ENCODE data around the gene SLC38A6. TPM values are rescaled to one million over a fixed set of nuclear protein-coding genes. Genes with fewer than 3 reads are reported as not detected.

The SLC38A6 gene
- total and polyA plus RNA-seq, 2 experiments from 2014 or later = 11.9 to 23.2 TPM

DNA sequence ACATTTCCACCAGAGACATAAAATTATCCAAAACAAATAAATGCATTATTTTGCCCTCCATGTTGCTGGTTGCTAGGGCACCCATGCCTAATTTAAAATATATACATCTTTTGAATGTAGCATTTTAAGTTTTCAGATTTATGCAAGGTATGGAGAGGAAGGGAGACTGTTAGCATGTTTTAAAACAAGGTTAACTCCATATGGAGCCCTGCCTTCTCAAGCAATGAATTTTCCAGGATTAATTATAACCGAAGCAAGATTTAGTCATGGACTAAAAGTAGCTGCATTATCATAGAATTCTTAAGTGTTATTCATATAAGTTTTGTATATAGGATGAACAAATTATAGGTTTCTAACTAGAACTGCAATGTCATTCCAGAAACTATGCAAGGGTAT, 37.4 kb upstream of the SLC38A6 start:
- Mint-ChIP-seq H3K27ac (no peak overlapping the region), H3K4me1 (peaks cover 25% of the 10 kb centered on the region; the same call in 2 of the 3 replicates), H3K9me3 (no peaks in the 10 kb centered on the region), H3K36me3 (ENCODE audit: low read depth) (no peaks in the 10 kb centered on the region), H3K4me3 (no peak overlapping the region), H3K27me3 (ENCODE audit: insufficient read depth, low read depth, poor library complexity) (no peaks in the 10 kb centered on the region)
- ATAC-seq (no peak), DNase-seq (ENCODE audit: low spot score) (no peak)
- H3K27ac ChIP-seq (ENCODE audit: low read depth) = no peak overlapping the region
- no peaks in the 10 kb centered on the region for H3K9me2 ChIP-seq (ENCODE audit: insufficient read depth)
- no peak overlapping the region for H3K4me2 ChIP-seq
- no peaks in the 10 kb centered on the region for H3K27me3 ChIP-seq (ENCODE audit: insufficient read depth)
- H3F3A ChIP-seq (replicated peaks; ENCODE audit: low read depth) = no peaks in the 10 kb centered on the region
- no peaks in the 10 kb centered on the region; the same call in 1 of the 2 replicates for H3K79me2 ChIP-seq (replicated peaks; ENCODE audit: insufficient read depth)
- TF ChIP-seq ZNF462 (CRISPR knock-in tag; IDR thresholded peaks at IDR 0.05) = no peak
- TF ChIP-seq ZNF331 (CRISPR knock-in tag; IDR thresholded peaks at IDR 0.05; ENCODE audit: low read depth) = no peak
- TF ChIP-seq ZNF114 (CRISPR knock-in tag; IDR thresholded peaks at IDR 0.05) = no peak
- no peak for TF ChIP-seq NANOG (IDR thresholded peaks at IDR 0.05; ENCODE audit: borderline replicate concordance)
- no peak for TF ChIP-seq POLR2AphosphoS5 (IDR thresholded peaks at IDR 0.05; ENCODE audit: low read depth)
- TF ChIP-seq, protein P1, sequence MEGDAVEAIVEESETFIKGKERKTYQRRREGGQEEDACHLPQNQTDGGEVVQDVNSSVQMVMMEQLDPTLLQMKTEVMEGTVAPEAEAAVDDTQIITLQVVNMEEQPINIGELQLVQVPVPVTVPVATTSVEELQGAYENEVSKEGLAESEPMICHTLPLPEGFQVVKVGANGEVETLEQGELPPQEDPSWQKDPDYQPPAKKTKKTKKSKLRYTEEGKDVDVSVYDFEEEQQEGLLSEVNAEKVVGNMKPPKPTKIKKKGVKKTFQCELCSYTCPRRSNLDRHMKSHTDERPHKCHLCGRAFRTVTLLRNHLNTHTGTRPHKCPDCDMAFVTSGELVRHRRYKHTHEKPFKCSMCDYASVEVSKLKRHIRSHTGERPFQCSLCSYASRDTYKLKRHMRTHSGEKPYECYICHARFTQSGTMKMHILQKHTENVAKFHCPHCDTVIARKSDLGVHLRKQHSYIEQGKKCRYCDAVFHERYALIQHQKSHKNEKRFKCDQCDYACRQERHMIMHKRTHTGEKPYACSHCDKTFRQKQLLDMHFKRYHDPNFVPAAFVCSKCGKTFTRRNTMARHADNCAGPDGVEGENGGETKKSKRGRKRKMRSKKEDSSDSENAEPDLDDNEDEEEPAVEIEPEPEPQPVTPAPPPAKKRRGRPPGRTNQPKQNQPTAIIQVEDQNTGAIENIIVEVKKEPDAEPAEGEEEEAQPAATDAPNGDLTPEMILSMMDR (conservative IDR thresholded peaks at IDR 0.05; ENCODE audit: low read depth in 2 of 2) = no peak
- no peak for TF ChIP-seq JUNB (IDR thresholded peaks at IDR 0.05; ENCODE audit: unreplicated experiment)
- no peak for TF ChIP-seq CREB1 (CRISPR knock-in tag; IDR thresholded peaks at IDR 0.05; ENCODE audit: low read depth)
- peaks cover 7% of the 10 kb centered on the region; the same call in 1 of the 2 replicates for H3K4me1 ChIP-seq (ENCODE audit: insufficient read depth)
- no peak overlapping the region for H2AFZ ChIP-seq
- H3K36me3 ChIP-seq (ENCODE audit: insufficient read depth) = no peaks in the 10 kb centered on the region
- H4K20me1 ChIP-seq (replicated peaks; ENCODE audit: insufficient read depth) = peaks cover 6% of the 10 kb centered on the region; the same call in 1 of the 2 replicates
- no peak overlapping the region for H3K4me3 ChIP-seq
